HCEC 1CT (cell line): Measurements from ENCODE around the gene RNF157.
"Not testable (repeated sequence)": the region's sequence is repeated elsewhere in the genome, so short reads cannot be mapped to it uniquely, and the experiment has no call there.

Source experiments
- DNase-seq: peaks from one replicate; pipeline ENCODE4 v3.0.0-alpha.2; 2017

Gene RNF157

DNA sequence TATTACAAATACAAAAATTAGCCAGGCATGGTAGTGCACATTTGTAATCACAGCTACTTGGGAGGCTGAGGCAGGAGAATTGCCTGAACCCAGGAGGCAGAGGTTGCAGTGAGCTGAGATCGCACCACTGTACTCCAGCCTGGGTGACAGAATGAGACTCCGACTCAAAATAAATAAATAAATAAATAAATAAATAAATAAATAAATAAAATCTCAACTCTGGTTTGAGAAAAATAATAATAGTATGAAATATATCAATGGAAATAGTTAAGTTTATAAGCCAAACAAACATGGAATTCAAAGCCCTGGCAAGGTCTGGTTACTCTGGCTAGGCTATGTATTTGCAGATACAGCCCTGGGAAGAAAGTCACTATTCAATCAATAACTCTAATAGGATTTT lies 53.5 kb downstream of the RNF157 start:
- not testable (repeated sequence) for DNase-seq

DNA sequence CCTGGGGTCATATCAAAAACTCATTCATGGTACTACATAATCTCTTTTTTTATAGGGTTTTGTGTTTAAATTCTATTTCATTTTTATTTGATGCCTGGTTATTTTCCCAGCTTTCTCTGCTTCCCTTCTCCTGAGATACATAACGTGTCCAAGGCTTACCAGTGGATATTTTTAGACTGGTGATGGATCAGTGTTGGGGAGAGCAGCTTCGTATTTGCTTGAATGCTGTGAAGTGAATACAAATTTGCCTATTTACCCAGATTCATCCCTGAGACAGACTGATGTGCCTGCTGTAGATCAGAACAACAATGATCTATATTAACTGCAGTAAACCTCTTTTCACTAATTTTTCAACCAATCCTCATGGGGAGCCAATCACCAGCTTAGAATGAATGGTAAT lies 56.0 kb downstream of the RNF157 start:
- DNase-seq, result no peak

DNA sequence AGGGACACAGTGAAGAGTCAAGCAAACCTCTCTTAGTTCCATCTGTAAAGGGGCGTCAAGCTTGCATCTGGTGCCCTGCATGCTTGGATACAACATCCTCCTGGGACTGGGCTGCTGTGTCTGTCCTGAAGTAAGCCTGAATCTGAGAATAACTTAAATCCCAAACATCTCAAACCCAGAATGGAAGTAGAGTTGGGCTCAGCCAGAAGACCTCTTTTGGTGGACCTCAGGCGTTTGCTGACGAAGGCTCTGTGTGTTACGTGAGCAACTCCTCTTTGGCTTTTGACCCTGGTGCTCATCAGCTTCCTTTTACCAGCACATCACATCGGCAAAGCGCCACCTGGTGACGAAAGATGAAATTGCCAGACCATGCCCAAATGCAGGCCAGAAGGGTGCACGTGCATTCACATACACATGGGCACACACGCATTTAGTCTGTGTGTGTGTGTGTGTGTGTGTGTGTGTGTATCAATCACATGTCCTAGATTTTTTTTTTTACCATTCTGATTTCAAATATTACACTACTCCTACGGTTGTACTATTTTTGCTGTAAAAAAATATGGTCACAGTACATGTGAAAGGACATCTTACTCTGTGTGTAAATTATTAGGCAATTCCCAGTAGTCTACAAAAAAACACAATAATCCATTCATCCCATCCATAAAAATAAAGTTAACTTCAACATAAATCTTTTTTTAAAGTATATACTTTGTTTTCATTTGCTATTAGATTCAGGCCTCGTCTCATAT lies 58.1 kb downstream of the RNF157 start:
- peak; percentile 79 for DNase-seq

DNA sequence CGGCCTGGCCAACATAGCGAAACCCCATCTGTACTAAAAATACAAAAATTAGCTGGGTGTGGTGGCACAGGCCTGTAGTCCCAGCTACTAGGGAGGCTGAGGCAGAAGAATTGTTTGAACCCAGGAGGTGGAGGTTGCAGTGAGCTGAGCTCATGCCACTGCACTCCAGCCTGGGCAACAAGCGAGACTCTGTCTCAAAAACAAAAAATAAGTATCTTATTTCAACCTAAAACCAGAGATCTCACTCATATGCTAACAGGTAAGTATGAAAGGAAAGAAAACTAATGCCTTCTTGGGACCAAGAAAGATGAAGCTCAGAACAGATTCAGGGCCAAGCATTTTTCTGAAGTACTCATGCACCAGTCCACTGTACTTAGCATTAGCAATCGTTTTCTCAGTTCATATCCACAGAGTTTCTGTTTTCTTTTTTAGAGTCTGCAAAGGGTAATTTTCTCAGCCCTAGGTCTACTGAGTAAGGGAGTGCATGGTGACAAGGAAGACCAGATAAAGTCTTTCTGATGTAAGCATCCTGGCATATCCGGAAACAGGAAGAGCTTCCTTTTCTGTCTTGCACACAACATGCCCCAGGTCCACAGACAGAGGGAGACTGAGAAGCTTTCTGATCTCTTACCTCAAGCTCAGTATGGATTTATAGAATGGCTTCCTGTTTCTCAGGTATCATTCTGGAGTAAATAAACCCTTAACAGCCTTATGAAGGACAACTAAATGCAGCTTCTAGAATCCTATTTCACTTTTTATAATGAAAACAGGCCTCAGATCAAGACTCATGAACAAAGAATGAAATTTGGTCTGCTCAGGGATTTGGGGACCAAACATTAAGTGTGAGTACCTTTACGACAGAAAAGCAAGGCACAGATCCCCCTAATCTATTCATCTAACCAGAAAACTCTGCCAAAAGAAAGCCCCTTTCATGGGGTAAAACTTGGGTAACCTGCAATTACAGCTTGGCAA lies 60.5 kb downstream of the RNF157 start:
- DNase-seq, result no peak

DNA sequence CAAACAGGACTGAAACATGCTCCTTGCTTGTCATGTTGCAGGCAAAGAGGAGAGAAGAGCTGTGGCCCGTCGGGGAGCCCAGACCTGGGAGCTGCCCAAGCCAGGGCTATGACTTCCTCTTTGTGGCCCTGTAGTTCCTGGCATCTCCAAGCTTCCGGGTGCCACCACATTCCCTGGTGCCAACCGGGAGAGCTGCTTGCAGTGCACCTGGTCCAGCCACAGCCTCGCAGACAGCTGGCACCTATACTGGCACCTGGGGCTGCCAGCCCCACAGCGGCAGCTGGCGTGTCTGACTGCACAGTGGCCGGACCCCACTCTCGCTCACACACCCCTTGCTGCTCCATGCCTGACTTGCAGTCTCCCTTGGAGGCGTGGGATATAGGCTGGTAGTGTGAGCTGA lies 62.2 kb downstream of the RNF157 start:
- DNase-seq, result no peak

DNA sequence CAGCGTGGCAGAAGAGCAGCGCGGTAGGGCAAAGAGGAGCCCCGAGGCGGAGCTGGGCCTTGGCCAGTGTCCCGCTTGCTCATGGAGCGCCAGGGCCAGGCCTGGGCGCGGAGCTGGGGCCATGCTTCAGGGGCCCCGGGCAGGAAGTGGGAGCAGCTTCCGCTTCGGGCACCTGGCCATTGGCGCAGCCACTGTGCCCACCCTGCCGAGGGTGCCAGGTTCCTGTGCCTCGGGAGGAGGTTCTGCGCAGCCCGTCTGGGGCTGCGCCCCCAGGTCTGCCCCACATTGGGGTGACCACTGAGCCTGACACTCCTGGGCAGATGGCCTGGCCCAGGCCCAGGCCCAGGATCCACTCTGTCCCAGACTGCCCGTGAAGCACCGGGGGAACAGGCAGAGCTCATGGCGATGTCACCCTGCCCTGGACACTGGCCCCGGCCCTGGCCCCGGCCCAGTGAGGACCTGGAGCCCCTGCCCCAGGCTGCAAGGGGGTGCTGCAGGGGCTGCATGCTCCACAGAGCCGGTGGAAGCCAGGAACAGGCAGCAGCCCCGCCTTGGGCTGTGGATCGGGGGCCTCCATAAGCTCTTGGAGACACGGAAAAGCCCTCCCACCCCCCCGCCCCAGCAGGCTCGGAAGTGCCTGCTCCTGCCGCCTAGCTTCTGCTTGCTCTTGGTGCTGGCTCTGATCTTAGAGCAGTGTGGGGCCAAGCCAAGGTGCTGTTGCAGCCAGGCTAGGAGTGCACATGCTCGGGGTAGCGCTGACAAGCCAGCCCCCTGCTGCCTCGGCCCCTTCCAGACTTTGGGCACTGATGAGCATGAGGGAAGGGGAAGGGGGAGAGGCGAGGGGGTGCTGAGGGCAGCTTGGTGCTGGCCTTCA lies 63.4 kb downstream of the RNF157 start:
- DNase-seq, result no peak

DNA sequence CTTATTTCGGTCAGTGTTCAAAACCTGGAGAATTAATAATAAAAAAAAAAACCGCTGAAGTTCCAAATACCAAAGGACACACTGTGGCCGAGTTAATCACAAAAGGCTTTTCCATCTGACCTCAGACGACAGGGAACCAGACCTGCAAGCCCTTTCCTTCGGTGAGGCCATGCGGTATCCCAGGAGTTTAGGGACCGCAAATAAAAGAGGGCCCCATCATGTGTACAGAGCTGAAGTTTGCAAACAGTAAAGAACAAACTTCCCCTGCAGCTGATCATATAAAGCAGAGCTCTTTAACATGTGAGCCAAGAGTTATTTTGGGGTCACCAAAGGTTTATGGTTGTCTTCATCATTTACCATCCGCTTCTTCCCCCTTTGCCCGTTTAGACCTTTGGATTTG lies 66.3 kb downstream of the RNF157 start:
- DNase-seq, result no peak

DNA sequence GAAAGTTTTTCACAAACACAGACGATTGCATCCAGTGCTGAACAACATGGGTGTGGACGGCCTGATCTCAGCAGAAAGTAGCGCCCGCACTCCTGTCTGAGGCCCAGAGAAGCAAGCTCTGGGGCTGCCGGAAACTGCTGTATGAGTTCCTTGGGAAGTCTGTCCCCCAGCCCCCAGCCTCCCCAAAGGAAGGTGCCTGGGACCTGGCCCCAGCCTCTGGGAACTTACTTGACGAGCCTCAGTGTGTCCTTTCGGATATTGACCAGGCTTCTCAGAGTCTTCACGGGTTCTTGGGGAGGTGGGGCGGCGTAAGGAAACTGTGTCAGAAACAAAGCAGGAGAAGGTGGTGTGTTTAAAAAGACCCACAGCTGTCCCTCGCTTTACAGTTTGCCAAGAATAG lies 66.8 kb downstream of the RNF157 start:
- DNase-seq, result no peak

DNA sequence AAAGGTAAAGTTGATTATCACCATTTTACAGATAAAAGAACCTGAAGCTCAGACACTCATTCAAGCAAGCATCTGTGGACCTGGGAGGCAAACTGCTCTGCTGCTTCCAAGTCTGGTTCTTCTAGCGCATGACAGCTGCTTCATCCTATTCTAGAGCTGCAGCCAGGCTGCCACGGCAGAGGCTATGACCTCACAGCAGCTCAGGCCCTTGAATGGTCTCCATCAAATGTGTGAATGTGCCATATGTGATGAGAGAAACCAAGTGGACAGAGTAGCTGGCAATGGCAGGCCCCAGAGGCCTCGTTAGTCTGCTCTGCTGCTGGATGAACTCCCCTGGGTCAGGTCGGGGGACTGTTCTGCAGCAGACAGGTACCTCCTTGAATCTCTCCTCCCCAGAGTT lies 68.6 kb downstream of the RNF157 start:
- no peak for DNase-seq

DNA sequence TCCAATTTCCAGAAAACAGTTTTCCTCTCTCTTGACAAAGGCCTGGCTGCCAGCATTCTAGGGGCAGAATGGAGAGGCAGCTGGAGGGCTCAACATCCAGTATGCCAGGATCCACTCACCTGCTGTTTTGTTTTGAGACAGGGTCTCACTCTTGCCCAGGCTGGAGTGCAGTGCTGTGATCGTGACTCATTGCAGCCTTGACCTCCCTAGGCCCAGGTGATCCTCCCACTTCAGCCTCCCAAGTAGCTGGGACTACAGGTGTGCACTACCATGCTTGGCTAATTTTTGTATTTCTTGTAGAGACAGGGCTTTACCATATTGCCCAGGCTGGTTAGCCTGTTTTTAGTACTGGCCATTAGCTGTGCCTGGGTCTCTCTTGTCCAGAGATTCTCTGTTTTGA lies 70.2 kb downstream of the RNF157 start:
- no peak for DNase-seq

DNA sequence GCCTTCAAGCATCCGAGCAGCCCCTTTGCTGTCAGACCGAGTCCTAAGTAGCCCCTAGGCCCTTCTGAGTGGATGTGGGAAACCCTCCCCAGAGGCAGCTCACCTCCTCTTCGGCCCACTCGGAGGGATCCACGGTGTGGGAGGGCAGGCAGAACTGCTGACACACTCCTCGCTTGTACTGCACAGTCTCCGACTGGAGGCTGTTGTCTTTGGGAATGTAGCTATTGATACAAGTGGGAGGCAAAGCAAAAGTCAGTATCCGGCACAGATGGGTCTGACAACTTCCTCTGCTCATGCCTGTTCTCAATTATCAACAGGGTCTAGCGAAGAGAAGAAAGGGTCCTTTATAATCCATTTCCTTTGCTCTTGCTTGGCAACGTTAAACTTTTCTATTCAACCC lies 73.4 kb downstream of the RNF157 start:
- no peak for DNase-seq

DNA sequence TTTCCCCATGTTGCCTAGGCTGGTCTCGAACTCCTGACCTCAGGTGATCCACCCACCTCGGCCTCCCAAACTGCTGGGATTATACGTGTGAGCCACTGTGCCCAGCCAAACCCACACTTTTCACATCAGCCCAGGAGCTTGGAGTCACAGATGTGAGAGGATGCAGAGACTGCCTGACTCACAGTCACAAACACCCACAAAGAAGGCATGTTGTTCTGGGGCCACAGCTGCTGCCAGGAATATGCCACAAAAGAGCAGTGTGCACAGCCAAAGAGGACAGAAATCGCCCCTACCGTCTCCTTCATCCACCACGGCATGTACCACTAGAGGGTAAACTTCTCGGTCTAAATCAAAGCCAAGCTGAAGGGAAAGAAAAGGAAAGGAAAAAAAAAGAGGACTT lies 74.1 kb downstream of the RNF157 start:
- DNase-seq, result no peak

DNA sequence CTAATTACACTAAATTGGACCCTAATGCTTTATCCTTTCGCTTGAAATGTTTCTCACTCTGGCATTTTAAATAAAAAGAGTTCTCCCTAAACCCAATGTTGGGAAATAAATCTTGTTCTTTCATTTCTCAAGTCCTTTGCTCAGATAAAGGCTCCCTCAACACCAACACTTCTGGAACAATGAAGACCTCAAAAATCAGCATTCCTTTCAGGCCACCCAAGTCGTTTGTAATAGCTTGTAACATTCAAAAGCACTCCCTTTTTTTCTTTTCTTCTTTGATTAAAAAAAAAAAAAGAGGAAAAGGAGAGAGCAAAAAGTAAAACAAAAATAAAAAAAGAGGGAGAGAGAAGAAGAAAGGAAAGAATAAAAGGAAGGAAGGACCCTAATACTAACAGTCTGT lies 76.0 kb downstream of the RNF157 start:
- no peak for DNase-seq

DNA sequence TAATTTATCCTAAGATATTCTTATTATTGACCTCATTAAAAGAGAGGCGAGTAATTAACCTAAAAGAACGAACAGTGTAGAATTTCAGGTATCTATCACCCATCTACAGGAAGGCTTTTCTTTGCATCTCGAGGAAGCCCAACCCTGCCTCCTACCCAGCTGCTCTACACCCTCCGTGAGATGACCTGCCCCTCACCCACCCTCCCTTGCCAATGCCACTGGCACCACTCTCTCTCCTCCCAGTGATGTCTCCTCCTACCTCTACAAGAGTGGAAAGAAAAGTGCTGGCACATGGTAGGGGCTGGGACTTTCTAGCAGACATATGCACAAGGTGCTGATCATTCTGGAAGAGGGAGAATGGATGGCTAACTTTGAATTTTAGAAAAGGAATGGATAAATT lies 76.4 kb downstream of the RNF157 start:
- DNase-seq, result no peak

DNA sequence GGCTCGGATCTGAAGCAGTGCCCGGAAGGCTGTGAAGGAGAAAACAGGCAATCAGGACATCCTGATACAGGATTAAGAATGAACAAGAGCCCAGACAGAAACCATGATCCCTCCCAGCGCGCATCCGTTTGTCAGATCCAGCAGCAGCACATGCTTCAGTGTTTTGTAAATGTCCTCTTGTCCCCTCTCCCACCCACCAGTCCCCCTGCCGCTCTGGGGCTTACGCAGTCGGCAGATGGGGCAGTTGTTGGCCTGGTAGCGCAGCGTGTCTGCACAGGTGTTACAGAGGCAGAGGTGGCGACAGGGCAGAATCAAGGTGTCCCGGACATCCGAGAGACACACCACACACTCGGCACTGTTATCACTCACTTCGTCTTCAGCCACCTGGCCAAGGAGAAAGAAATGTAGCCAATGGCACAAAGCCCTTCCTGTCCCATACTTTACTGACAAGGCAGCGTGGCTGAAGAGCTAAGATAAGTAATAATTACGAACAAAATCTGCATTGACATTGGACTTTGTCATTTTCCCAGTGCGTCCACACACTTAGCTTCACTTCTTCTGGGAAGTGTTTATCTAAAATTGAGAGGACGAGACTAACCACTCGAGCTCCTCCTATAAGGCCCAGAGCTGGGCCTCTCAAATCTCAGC lies 78.5 kb downstream of the RNF157 start:
- DNase-seq, result no peak

DNA sequence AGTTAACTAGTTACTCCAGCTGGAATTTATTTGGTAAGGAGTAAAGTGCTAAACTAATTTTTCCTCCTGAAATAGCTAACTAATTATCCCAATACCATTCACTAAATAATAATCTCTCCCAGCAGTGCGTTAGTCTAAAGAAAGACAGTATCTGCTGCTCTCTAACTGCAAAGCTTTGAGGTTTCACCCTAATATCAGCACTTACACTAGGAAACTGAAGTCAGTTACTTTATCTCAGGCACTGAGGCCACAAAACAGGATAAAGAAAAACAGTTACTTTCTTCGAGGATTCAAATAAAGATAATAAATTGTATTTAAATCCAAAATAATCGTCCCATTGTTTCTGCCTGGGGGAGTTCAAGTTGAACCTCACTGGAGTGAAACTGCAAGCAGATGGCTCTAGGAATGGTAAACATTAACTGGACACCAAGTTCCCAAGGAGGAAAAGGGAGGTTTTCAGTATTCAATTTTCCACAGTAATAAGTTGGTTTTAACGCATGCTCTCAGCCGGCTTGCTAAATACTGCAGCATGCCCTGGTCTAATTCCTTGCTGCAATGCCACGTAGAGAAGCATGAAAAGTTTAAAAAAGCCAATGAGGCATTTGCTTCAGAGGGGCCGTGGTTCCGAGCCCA lies 79.3 kb downstream of the RNF157 start:
- DNase-seq, result no peak

DNA sequence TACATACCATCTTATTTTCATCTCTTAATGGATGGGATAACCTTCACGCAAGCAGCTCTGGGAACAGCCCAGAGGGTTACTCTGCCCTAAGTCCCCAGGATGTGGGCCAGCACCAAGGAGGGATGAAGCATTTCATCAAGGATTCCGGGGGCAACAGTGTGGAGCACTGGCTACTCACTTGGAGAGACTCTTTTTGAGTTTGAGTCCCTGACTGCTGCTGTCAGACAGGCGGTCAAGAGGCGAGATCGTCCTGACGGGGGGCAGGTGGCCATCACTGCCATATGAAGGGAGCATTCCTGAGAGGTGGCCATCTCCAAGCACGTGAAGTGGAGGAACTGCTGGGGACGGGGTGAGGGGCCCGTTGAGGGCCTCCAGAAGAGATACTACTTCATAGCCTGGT lies 81.1 kb downstream of the RNF157 start:
- DNase-seq, result no peak

DNA sequence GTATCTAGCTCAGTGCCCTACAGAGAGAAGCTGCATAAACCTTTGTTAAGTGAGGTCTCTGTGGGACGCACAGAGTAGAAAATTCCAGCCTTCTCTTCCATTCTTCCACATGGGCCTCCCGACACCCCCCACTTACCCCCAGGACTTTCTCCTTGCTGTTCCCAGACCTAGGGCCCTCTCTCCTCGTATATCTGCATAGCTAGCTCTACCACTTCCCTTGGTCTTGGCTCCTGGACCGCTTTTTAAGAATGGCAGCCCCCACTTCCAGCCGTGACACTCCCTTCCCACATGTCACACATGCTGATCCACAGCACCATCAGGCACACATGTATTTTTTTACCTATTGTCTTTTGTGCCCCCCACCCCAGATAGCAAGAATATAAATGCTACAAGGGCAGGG lies 82.5 kb downstream of the RNF157 start:
- DNase-seq, result no peak

DNA sequence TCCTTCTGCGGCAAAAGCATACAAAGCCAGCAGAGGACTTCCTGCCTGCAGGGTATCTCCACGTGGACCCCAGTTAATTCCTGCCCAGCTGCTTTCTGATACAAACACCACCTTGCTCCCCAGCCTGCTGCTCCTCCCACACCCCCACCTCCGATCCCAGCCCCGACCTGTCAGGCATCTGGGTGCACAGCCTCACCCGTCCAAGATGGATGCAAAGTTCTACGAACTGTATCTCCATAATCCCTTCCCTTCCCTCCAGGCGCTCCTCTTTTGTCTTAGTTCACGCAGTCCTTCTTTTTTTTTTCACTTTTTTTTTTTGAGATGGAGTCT lies 83.7 kb downstream of the RNF157 start:
- DNase-seq, result no peak

DNA sequence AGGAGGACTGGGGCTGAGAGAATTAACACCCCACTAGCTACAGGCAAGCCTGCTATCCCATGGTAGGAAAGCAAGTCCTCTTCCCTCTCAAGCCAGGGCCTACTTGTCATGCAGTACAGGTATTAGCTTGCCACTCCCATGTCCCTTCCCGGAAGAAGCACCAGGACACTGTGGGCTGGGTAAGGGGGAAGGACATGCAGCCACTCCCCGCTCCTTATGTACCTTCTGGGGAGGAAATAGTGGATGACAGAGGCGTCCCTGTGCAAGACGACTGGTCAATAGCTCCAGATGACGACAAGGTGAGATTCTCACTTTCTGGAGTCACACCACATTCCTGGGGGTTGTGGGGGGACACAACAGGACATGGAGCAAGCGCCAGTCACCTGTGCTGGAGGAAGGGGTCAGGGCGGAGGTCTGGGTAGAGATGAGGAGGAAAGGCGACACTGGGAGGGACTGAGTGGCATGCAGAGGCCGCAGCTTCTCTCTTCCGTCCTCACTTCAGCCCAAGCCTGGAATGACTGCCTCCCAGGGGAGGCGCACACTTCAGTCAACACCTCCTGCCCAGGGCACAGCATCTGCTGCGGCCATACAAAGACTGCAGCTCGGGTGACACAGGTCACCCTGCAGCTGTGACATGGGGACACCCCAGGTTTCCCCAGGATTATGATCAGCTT lies 84.2 kb downstream of the RNF157 start:
- no peak for DNase-seq

DNA sequence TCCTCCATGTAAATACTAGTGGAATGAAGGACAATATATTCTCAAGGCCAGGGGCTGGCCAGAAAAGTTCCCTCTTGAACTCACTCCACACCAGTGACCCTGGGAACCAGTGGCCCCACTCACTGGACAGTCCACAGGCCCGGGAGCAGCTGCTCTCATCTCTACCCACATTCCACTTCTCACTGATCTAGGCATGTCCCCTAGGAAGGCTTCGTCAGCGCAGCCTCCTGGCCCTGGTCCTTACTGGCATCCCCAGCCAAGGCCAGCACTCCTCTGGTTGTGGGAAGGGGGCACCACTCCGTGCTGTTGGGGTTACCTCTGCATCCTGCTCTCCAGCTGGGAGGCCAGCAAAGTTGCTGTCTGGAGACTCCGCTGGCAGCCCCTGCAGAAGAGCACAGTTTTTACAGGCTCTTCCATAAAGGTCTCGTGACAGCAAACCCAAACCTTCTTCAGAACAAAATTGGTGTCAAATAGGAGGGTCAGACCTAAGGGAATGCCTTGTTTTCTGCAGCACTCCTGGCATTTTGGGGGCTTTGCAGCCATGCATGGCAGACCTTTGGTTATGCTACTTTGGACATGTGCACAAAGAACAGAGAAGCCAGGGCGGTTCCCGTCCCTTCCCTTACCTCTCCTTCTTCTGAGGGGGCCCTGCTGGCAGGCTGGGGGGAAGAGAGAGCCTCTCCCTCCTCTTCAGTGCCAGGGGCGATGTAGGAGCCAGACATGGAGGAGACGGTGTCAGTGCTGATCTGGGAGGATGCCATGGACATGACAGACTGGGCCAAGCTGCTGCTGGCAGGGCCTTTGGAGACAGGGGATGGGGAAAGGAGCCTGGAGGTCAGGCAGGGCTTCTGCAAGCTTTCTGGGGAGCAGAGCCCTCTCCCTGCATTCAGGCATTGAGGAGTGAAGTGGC lies 85.1 kb downstream of the RNF157 start:
- no peak for DNase-seq
